ENCODE results near the gene LY9. TPM values are rescaled to one million over a fixed set of nuclear protein-coding genes. Genes with fewer than 3 reads are reported as not detected.

The LY9 gene
- total and polyA plus RNA-seq, 9 of the 15 experiments (the other 6 are each of a cell fraction or from before 2014, with no cell fraction given): not detected

GRCh38 chr1:160767395-160768294 lies 28.3 kb upstream of the LY9 start (continued):
- TF ChIP-seq MGA (IDR thresholded peaks at IDR 0.05): no peak
- TF ChIP-seq CREB3 (tag; conservative IDR thresholded peaks at IDR 0.05; ENCODE audit: low read depth): peak; percentile 77
- no peak for TF ChIP-seq YBX1 (IDR thresholded peaks at IDR 0.05)
- no peak for TF ChIP-seq NR2C2 (CRISPR knock-in tag; IDR thresholded peaks at IDR 0.05)
- TF ChIP-seq NR2C2 (tag; IDR thresholded peaks at IDR 0.05): peak; percentile 47; the same call in 1 of the 2 replicates
- TF ChIP-seq KLF10 (CRISPR knock-in tag; IDR thresholded peaks at IDR 0.05): no peak
- TF ChIP-seq ATF2 (CRISPR knock-in tag; IDR thresholded peaks at IDR 0.05): no peak
- TF ChIP-seq PCBP2 (IDR thresholded peaks at IDR 0.05; ENCODE audit: low read depth, low read length, poor library complexity, severe bottlenecking): no peak
- TF ChIP-seq ZNF316 (IDR thresholded peaks at IDR 0.05): 0 out of 2 replicates have a peak, but pooled peaks have one; percentile 16
- TF ChIP-seq NR0B1 (IDR thresholded peaks at IDR 0.05; ENCODE audit: partially characterized antibody): no peak
- no peak for TF ChIP-seq SRSF9 (IDR thresholded peaks at IDR 0.05; ENCODE audit: borderline replicate concordance, low read depth, low read length)

All from K562 (cell line).